ENCODE results near the gene COQ7. TPM values are rescaled to one million over a fixed set of nuclear protein-coding genes. Genes with fewer than 3 reads are reported as not detected.

Gene COQ7
- total RNA-seq: 10 to 100 TPM; 30.6 to 31.5 TPM
- long read RNA-seq, transcript COQ7-201 (6 exons, 2,657 nt): major isoform, 13 of 14 reads
- long read RNA-seq, partial matches to known transcripts: 0 of 14 reads
- long read RNA-seq, other reads (novel, unspliced or antisense): 1 of 14 reads

GRCh38 chr16:19067349-19068236 lies at the start of gene COQ7:
TSS of gene COQ7 (plus strand) at chr16:19067614. CDS start at chr16:19067665, 51 bp downstream.
- peak; percentile 99 for ATAC-seq
- intact Hi-C loops (cut with DNase I): no loop called here
- DNase-seq: peak; percentile 99

- intact Hi-C loops (cut with DNase I): no loop called here
- ATAC-seq (no peak), DNase-seq (no peak)
Observed at GRCh38 chr16:19020689-19021088, 46.7 kb upstream of the COQ7 start.

GRCh38 chr16:19021747-19022146 lies 45.7 kb upstream of the COQ7 start:
- intact Hi-C loops (cut with DNase I): no loop called here
- ATAC-seq: no peak
- no peak for DNase-seq

GRCh38 chr16:19027416-19027815 lies 40.0 kb upstream of the COQ7 start:
- no peak for ATAC-seq

GRCh38 chr16:19029980-19030379 lies 37.4 kb upstream of the COQ7 start:
- no peak for DNase-seq
- intact Hi-C loops (cut with DNase I): no loop called here
- ATAC-seq: no peak

More at GRCh38 chr16:19027416-19027815, 40.0 kb upstream of the COQ7 start:
- no peak for DNase-seq
- intact Hi-C loops (cut with DNase I): no loop called here

GRCh38 chr16:19031738-19032137 lies 35.7 kb upstream of the COQ7 start:
- ATAC-seq (no peak), DNase-seq (no peak)
- intact Hi-C loops (cut with DNase I): no loop called here

- DNase-seq (no peak), ATAC-seq (no peak)
- intact Hi-C loops (cut with DNase I): no loop called here
Observed at GRCh38 chr16:19033761-19034160, 33.7 kb upstream of the COQ7 start.

GRCh38 chr16:19040400-19040799 lies 27.0 kb upstream of the COQ7 start:
- ATAC-seq (no peak), DNase-seq (no peak)
- intact Hi-C loops (cut with DNase I): no loop called here

GRCh38 chr16:19044769-19045168 lies 22.6 kb upstream of the COQ7 start:
- intact Hi-C loops (cut with DNase I): no loop called here
- no peak for DNase-seq
- ATAC-seq: no peak

GRCh38 chr16:19046062-19046461 lies 21.4 kb upstream of the COQ7 start:
- intact Hi-C loops (cut with DNase I): no loop called here
- no peak for DNase-seq
- no peak for ATAC-seq

GRCh38 chr16:19062706-19063105 lies 4.7 kb upstream of the COQ7 start:
- ATAC-seq: no peak
- intact Hi-C loops (cut with DNase I): no loop called here
- DNase-seq: no peak

- DNase-seq: no peak
- ATAC-seq: no peak
- intact Hi-C loops (cut with DNase I): no loop called here
Observed at GRCh38 chr16:19066988-19067348, 446 bp upstream of the COQ7 start.

GRCh38 chr16:19068237-19068815 lies 912 bp downstream of the COQ7 start:
- ATAC-seq (no peak), DNase-seq (no peak)
- intact Hi-C loops (cut with DNase I): no loop called here

GRCh38 chr16:19071811-19072777 lies 4.7 kb downstream of the COQ7 start:
- DNase-seq (peak; percentile 45), ATAC-seq (no peak)
- intact Hi-C loops (cut with DNase I): loop anchor here in 1 of 2 donors (1.0 kb wide), 1 partner anchor 89 kb away; the partner anchor contains the start of gene TMC7

- DNase-seq: no peak
- no peak for ATAC-seq
- intact Hi-C loops (cut with DNase I): no loop called here
Observed at GRCh38 chr16:19073344-19073743, 5.9 kb downstream of the COQ7 start.

- DNase-seq: no peak
- intact Hi-C loops (cut with DNase I): no loop called here
- no peak for ATAC-seq
Observed at GRCh38 chr16:19073863-19074262, 6.4 kb downstream of the COQ7 start.

- intact Hi-C loops (cut with DNase I): no loop called here
- DNase-seq (no peak), ATAC-seq (no peak)
Observed at GRCh38 chr16:19075511-19075910, 8.1 kb downstream of the COQ7 start.

- DNase-seq (no peak), ATAC-seq (no peak)
- intact Hi-C loops (cut with DNase I): no loop called here
Observed at GRCh38 chr16:19077879-19078278, 10.5 kb downstream of the COQ7 start.

GRCh38 chr16:19083670-19084069 lies 16.3 kb downstream of the COQ7 start:
- DNase-seq (no peak), ATAC-seq (no peak)
- intact Hi-C loops (cut with DNase I): no loop called here
